KMS-11 (cell line): ENCODE measurements around the gene C4orf51.

Experiments used
- H2AFZ ChIP-seq: fragments of 200-600 bp; sonication (generic); 2 replicates; pipeline ENCODE4 v1.6.1; 2016; ENCODE audit warnings: antibody characterized with exemption, mixed run types, low read depth
- H3K27ac ChIP-seq: fragments of 200-600 bp; sonication (generic); 2 replicates; pipeline ENCODE4 v1.6.1; 2016; ENCODE audit warnings: mild to moderate bottlenecking, mixed run types
- H3K27me3 ChIP-seq: fragments of 200-600 bp; sonication (generic); 2 replicates; pipeline ENCODE4 v1.6.1; 2017; ENCODE audit warnings: mild to moderate bottlenecking, low read depth, mixed run types, moderate library complexity; ENCODE audit not compliant: insufficient read depth
- H3K36me3 ChIP-seq: fragments of 200-600 bp; sonication (generic); 2 replicates; pipeline ENCODE4 v1.6.1; 2017; ENCODE audit warnings: mild to moderate bottlenecking, mixed run types; ENCODE audit not compliant: insufficient read depth
- H3K4me1 ChIP-seq: fragments of 200-600 bp; sonication (generic); 2 replicates; pipeline ENCODE4 v1.6.1; 2016; ENCODE audit warnings: mild to moderate bottlenecking, low read depth, mixed run types; ENCODE audit not compliant: poor library complexity, severe bottlenecking
- H3K4me2 ChIP-seq: fragments of 200-600 bp; sonication (generic); 2 replicates; pipeline ENCODE4 v1.7.0; 2016; ENCODE audit warnings: mild to moderate bottlenecking, mixed run types
- H3K4me3 ChIP-seq: fragments of 200-600 bp; sonication (generic); IDR thresholded peaks from 2 replicates; pipeline ENCODE4 v1.6.1; 2017; ENCODE audit warnings: low read depth, low read length, mixed read lengths; ENCODE audit not compliant: insufficient read depth
- H3K79me2 ChIP-seq: fragments of 200-600 bp; sonication (generic); 2 replicates; pipeline ENCODE4 v1.6.1; 2016; ENCODE audit warnings: low read depth, mixed run types; ENCODE audit not compliant: insufficient read depth
- H3K9ac ChIP-seq: fragments of 200-600 bp; sonication (generic); 2 replicates; pipeline ENCODE4 v1.6.1; 2016; ENCODE audit warnings: mild to moderate bottlenecking, mixed run types
- H4K20me1 ChIP-seq: fragments of 200-600 bp; sonication (generic); 2 replicates; pipeline ENCODE4 v1.6.1; 2016; ENCODE audit warnings: mild to moderate bottlenecking, mixed run types; ENCODE audit not compliant: insufficient read depth
- CTCF ChIP-seq: fragments of 200-600 bp; sonication (generic); conservative IDR thresholded peaks from 2 replicates; pipeline ENCODE4 v1.6.1; 2017; ENCODE audit warnings: low read depth, mild to moderate bottlenecking, antibody characterized with exemption, low read length, moderate library complexity, mixed read lengths

Gene C4orf51

GRCh38 chr4:145755802-145756201, 75.9 kb downstream of the C4orf51 start:
- Histone ChIP-seq H3K4me1 (no peaks in the 10 kb centered on the region), H3K4me3 (no peak overlapping the region), H3K27ac (no peak overlapping the region), H3K4me2 (no peak overlapping the region), H4K20me1 (no peaks in the 10 kb centered on the region), H3K9ac (no peak overlapping the region), H2AFZ (no peak overlapping the region), H3K27me3 (no peaks in the 10 kb centered on the region), H3K36me3 (no peaks in the 10 kb centered on the region), H3K79me2 (no peaks in the 10 kb centered on the region)
- no peak for TF ChIP-seq CTCF

GRCh38 chr4:145756244-145756643, 76.3 kb downstream of the C4orf51 start:
- no peak overlapping the region for H3K9ac ChIP-seq
- H3K4me1 ChIP-seq, result no peaks in the 10 kb centered on the region
- no peak for TF ChIP-seq CTCF
- no peak overlapping the region for H2AFZ ChIP-seq
- no peaks in the 10 kb centered on the region for H4K20me1 ChIP-seq
- H3K27ac ChIP-seq, result no peak overlapping the region
- H3K4me3 ChIP-seq, result no peak overlapping the region
- no peaks in the 10 kb centered on the region for H3K36me3 ChIP-seq
- no peaks in the 10 kb centered on the region for H3K79me2 ChIP-seq
- H3K4me2 ChIP-seq, result no peak overlapping the region
- H3K27me3 ChIP-seq, result no peaks in the 10 kb centered on the region

GRCh38 chr4:145757188-145757587, 77.2 kb downstream of the C4orf51 start:
- Histone ChIP-seq H3K4me3 (no peak overlapping the region), H3K36me3 (no peaks in the 10 kb centered on the region), H3K4me1 (no peaks in the 10 kb centered on the region), H3K79me2 (no peaks in the 10 kb centered on the region), H3K27ac (no peak overlapping the region), H3K9ac (no peak overlapping the region), H4K20me1 (no peaks in the 10 kb centered on the region), H3K4me2 (no peak overlapping the region), H3K27me3 (no peaks in the 10 kb centered on the region), H2AFZ (no peak overlapping the region)
- TF ChIP-seq CTCF, result no peak

- H3K4me1 ChIP-seq, result no peaks in the 10 kb centered on the region
- no peak overlapping the region for H3K27ac ChIP-seq
- no peak overlapping the region for H2AFZ ChIP-seq
- H3K27me3 ChIP-seq, result no peaks in the 10 kb centered on the region
- H3K4me3 ChIP-seq, result no peak overlapping the region
- H3K4me2 ChIP-seq, result no peak overlapping the region
- no peaks in the 10 kb centered on the region for H3K79me2 ChIP-seq
- no peak overlapping the region for H3K9ac ChIP-seq
- TF ChIP-seq CTCF, result no peak
- H4K20me1 ChIP-seq, result no peaks in the 10 kb centered on the region
- H3K36me3 ChIP-seq, result peaks cover 3% of the 10 kb centered on the region; the same call in 1 of the 2 replicates
These were observed 80.2 kb downstream of the C4orf51 start for GRCh38 chr4:145760176-145760575.
